Endothelial cell of hepatic sinusoid (primary cell): Measurements from ENCODE around the gene C1QL1.

ENCODE experiments used
- in situ Hi-C: cut with HindIII; loops from 2 replicates; pipeline ENCODE4 v1.10.0; 2017; ENCODE audit warnings: low sequenced_read_pairs

The C1QL1 gene

DNA sequence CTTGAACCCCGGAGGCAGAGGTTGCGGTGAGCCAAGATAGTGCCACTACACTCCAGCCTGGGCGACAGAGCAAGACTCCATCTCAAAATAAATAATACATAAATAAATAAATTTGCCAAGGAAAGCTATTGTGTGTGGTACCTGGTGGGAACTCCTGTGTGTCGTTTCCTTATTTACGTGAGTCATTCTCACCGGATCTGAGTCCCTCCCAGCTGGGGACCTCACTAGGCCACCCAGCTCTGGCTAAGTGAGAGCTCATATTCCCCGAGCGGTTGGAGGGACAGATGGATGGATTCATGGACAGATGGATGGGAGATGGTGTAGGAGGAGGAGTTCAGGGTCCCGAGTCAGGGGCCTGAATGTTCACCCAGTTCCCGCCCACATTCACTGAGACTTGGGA lies 22.9 kb upstream of the C1QL1 start:
- in situ Hi-C loops = no loop called here

DNA sequence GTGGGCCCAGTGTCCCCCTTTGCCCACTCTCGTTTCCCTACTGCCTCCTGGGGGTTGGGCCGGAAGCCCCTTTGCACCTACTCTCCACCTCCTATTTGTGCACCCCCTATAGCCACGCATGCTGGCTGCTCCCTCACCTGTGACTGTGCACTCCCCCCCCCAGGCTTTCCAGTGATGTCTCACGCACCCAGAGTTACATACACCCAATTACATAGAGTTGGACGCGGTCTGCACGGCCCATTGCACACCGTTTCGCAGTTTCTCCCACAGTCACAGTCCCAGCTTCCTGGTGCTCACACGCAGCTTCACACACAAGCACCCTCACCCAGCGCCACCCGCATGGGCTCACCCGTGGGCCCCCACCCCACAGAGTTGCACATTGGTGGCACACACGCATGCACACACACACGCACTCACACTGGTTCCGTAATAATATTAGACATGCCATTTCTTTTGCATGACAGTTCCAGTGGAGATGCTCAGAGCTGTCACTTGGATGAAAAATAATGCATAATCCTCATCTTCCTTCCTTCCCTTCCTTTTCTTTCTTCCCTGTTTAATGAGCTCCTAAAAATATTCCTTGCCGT lies 21.5 kb upstream of the C1QL1 start:
- in situ Hi-C loops = no loop called here

DNA sequence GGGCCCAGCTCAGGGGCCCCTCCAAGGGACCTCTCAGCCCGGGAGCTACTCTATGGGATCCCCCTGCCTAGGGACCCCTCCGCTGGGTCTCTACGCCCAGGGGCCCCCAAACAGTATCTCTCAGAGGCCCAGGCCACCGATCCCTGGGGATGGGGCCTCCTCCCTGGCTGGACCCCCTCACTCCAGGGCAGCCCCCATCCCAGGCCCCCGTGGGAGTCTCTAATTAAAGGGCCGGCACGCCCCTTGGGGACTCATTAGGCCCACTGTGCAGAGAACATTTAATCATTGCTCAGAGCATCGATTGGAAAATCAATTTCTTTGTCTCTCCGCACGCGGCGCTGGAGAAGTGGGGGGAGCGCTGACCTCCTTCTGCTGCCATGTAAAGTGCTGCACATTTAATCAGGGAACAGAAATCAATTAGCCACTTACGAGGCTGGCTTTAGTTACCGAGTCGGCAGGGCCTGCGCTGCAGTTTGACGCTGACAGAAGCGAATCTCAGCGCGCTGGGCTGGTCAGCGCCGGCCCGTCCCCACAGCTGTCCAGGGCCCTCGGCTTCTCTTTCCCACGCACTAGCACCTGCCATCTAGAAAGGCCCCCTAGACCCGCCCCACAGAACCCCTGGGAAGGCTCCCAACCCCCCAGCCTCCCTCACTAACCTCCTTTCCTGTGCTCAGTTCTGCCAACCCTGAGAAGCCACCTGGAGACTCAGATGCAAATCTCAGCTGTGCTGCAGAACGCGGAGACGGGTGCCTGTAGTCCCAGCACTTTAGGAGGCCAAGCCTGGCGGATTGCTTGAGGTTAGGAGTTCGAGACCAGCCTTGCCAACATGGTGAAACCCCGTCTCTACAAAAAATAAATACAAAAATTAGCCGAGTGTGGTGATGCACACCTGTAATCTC lies 20.2 kb upstream of the C1QL1 start:
- in situ Hi-C loops = no loop called here

DNA sequence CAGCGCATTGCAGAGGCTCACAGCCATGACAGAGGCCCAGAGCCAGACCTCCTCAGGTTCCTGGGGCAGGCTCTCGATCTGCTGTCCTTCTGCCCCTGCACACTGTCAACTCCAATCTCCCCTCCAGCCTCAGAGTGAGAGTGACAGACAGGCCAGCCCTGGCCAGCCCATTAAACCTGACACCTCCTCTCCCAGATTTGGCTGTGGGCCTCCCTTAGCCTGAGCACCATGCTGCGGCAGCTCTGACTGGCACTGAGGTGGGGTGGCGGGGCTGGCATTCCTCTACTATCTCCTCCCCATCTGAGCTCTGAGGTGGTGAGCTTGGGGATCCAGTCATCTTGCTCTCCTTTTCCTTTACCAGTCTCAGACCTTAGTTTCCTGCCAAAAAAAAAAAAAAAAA lies 15.5 kb upstream of the C1QL1 start:
- in situ Hi-C loops = no loop called here

DNA sequence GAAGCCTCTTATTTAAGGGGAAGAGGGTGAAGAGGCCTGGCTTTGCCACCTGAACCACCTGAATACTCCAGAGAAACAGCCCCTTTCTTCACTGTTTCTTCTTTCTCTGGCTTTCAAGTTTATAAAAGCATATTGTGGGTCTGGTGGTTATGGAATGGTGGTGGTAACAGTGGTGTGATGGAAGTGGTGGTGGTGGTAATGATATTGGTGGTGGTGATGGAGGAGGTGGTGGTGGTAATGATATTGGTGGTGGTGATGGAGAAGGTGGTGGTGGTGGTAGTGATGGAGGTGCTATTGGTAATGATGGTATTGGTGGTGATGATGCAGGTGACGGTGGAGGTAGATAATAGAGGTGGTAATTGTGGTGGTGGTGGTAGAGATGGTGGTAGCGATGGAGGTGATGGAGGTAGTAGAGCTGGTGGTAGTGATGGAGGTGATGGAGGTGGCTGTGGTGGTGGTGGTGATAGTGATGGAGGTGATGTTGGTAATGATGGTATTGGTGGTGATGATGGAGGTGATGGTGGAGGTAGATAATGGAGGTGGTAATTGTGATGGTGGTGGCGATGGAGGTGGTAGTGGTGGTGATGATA lies 14.1 kb upstream of the C1QL1 start:
- in situ Hi-C loops = no loop called here

DNA sequence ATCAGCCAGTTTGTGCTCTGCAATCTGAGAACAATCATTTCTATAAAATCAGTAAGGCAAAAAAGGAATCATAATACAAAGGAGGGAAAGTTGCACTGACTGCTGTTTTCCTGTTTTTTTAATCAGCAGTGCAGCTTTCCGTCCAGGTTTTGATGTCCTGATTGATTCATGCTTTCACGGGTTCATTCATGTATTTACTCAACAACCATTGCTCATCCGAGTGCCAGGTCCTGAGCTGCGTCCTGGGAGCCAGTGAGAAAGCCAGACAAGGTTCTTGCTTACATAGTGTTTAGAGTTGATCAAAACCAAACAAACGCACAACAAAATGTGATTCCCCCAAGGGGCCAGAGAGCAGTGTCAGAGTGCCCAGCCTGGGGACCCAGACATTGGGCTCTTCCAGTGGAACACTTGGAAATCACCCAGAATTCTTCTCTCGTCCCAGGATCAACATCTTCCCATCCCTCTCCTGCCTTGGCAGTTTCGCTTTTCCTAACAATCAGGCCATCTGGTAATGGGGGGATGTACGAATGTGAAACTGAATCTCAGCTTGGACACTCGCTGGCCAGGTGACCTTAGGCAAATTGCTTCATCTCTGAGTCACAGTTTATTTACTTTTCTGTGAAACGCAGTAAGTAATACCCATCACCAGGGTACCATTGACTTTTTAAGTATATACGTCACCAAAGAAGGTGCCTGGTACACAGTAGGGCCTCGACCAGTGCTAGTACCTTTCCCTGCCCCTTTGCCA lies 13.3 kb upstream of the C1QL1 start:
- in situ Hi-C loops = no loop called here

DNA sequence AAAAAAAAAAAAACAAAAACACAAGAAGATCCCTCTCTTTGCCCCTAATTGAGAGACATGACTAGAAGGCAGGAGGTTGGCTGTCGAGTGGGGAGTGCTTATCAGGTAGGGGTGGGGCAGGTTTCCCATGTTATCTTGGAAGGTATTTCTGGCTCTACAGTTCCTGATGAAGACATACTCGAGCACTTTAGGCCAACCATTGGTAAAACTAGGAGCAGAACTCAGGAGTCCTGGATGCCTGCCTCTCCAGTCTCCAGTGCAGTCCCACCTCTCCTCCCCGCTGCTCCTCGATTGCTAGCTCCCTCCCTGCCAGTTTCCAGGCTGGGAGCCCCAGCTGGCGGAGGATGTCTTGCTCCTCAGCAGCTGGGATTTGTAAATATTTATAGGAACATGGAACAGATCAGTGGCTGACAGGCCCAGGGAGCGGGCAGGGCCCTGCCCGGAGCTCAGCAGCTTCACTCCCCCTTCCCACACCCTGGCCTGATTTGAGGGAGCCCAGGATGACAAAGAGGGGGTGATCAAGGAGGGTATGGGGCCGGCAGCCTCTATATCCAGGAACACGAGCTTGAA lies 11.4 kb upstream of the C1QL1 start:
- in situ Hi-C loops = no loop called here

DNA sequence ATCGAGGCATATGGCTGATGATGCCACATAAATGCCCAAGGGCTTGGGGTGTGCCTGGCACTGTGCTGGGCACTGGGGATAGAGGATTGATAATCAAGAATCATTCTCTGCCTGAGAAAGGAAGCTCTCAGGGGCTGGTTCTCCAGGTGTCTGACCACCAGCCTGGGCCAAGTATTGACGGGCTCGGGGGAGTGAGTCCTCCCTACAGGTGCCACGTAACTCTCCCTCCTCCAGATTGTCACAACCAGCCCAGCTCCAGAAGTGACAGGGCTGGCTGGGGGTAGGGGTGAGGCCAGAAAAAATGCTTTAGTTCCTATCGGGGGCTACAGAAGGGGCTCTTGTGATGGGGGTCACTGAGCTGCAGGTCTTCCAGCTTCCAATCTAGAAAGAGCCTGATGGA lies 10.7 kb upstream of the C1QL1 start:
- in situ Hi-C loops = no loop called here

DNA sequence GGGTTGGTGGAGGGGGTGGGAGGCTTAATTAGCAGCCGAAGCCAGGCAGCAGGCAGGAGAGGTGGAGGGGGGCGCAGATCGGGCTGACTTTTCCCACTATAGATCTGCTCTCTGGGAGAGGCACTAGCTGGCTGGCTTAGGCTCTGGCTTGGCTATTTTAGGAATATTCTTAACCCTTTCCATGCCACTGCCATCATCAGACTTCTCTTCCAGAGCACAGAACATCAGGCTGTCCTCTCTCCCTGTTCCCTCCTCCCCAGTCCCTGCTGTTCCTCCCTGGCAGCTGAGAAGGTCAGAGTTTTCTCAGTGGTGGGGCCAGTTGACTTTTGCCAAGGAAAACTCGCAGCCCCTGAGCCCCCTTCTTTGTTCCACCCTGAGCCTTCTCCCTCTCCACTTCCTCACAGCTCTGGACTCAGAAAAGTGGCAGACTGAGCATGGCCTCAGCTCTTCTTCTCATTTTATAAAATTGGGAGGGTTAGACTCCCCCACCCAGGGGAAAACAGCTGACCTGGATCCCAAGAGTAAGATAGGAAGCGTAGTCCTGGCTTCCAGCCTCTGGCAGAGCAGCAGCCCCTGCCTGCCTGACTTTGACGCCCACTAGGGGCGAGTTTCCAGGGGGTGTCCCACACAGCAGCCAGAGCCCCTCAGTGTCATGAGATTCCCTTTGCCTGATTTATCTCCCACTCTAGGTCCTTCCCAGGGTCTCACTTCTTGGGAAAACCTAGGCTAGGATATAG lies 9.9 kb upstream of the C1QL1 start:
- in situ Hi-C loops = no loop called here

DNA sequence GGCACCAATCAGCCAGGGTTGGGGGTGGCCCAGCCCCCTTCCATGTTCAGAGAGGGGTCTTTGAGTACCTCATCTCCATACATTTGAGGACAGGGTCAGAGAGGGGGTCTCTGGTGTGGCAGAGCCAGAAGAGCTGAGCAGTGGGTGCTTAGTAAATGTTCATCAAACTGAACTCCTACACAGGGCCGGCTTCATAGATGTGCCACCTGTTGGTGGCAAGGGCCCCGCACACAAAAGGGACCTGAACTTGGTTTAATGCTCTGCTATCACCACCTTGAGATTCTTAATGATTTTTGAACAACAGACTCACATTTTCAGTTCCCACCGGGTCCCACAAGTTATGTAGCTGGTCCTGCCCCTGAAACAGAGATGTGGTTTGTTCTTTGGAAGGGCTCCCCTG lies 9.0 kb upstream of the C1QL1 start:
- in situ Hi-C loops = no loop called here

DNA sequence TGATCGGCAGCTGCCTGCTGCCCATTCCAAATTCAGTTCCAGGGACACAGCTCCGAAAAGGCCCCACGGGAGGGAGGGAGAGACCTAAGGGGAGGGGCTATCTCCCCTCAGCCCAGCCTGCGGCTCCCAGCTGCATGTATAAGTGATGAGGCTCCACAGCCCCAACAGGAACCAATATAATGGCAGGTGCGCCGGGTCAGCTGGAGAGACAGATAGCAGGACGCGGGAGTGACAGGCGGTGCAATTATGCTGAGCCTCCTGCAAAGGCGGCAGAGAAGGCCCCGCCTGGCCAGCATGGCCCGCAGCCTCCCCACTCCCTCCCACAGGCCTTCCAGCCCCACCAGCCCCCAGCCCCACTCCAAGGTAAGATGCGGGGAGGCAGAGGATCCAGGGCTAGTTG lies 8.1 kb upstream of the C1QL1 start:
- in situ Hi-C loops = no loop called here

DNA sequence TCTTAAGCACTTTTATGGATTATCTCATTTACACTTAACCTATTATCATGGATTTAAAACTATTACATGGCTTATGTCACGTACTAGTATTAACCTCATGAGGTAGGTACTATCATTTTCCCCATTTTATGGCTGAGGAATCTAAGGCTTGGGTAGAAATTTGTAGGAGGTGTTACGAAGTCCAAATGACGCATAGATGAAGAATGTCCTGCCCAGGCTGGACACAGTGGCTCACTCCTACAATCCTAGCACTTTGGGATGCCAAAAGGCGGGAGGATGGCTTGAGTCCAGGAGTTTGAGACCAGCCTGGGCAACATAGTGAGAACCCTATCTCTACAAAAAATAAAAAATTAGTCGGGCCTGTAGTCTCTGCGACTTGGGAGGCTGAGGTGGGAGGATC lies 4.8 kb upstream of the C1QL1 start:
- in situ Hi-C loops = no loop called here

DNA sequence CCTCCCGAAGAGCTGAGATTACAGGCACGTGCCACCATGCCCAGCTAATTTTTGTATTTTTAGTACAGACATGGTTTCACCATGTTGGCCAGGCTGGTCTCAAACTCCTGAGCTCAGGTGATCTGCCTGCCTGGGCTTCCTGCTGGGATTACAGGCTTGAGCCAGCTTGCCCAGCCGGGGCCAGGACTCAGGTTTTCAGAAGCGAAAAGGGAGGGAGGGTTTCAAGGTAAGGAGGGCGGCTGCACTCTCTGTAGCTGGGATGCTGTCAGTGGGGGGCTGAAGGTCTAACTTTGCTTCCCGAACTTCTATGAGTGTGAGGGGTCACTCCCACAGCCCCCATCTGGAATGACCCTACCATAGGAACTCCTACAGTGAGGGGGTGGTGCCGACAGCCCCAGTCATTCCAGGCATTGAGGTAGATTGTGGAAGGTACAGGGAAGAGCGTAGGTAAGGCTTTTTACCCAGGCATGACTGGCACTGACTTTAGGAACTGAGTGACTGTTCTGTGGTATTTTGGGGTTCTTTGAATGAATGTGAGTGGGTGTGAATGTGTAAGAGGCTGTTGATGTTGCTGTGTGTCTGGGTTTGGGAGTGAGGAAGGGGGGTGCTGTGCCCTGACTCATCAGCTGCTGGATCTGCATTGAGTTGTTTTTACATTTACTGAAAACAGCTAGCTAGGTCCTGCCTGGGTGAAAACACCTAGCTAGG lies 3.8 kb upstream of the C1QL1 start:
- in situ Hi-C loops = no loop called here

DNA sequence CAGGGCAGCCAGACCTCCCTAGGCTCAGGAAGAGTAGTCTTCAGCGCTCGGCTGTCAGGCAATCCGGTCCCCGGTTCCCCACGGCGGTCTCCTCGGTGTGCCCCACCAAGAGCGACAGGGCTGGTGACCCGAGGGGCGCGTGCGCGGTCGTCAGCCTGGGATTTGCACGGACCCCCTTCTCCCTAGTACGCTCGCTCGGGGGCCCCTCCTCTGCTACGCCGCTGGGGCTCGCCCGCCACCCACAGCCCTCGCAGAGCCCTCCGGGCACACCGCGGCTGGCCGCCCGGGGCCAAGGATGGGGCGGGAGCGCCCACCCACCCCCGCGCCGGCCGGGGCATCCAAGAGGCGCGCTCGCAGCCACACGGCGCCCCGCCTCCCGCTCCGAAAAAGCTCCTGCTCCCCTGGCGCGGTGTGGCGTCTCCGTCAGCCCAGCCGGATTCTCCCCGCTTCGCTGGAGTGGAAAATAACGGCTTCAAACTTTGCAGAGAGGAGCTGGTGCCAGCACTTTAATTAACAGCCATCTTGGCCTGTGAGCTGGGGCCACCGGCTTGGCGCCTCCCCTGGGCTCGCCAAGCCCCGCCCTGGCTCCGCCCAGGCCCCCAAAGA lies 2.1 kb upstream of the C1QL1 start:
- in situ Hi-C loops = no loop called here

DNA sequence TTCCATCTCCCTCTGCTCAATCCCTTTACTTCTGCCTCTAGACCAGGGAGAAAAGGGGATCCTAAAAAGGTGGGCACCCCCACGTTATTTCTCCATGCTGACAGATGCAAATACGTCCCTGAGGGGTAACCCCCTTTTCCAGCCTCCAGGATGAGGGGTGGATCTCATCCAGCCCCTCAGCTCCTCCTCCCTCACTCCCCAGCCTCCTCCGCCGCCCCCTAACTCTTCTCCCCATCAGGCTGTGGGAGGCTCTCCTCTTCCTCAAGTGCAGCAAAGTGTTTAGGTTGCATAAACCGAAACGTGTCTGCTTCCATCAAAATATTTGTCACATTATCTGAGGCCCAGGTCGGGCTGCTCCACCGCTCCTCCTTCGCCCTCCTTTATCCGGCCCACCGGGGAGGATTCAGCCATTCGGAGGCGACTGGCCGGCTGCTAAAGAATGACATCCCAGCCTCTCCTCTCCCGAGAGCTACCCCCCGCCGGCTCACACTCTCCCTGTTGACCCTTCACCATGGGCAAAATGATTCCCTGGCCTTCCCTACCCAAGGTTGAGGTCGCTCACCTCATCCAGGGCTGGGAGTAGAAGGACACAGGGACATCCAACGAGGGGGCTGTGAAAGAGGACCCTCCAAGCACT lies 1.2 kb upstream of the C1QL1 start:
- in situ Hi-C loops = no loop called here

DNA sequence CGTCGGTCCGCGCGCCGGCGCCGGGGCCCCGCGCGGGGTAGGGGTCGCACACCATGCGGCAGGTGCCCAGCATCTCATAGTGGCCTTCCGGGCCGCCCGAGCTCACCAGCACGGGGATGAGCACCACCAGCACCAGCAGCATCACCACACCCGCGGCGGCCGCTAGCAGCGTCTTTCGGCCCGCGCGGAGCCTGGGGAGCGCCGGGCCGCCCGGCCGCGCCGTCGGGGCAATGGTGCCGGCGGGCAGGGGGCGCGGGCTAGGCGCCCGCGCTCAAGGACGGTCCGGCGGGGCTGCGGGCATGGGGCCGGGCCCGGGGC lies 237 bp downstream of the C1QL1 start:
- in situ Hi-C loops = no loop called here

DNA sequence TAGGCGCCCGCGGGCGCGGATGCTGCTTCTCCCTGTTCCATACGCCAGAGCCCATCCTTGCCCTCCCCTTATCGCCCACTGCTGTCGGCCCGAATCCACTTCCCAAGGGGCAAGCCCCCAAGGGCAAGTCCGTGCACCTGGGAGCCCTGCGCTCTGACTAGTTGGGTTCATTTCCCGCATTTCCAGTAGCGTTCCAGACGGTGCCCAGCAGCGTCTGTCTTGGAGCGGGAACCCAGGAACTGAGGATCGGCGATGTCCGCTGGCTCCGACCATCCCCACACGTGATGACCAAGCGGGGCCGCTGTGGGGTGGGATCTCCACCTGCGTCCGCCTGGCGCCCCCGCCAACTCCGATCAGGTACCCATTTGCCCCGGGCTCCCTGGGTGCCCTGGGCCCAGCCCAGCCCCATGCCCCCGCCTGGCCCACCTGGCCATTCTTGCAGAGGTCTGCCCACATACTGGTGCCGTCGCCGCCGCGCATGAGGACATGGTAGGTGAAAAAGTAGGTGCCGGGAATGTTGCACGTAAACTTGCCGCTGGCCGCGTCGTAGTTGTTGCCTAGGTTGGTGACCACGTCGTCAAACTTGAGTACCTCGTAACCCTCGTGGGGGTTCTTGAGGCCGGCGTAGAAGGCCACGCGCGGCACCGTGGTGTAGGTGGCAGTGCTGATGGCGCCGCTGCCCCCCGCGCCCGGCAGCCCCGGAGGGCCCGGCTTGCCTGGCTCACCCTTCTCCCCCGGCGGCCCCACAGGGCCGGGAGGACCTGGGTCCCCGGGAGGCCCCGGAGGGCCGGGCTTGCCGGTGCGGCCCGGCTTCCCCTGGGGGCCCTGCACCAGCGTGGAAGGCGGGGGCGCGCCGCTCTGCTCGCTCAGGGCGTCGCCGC lies 837 bp downstream of the C1QL1 start:
- in situ Hi-C loops = no loop called here

DNA sequence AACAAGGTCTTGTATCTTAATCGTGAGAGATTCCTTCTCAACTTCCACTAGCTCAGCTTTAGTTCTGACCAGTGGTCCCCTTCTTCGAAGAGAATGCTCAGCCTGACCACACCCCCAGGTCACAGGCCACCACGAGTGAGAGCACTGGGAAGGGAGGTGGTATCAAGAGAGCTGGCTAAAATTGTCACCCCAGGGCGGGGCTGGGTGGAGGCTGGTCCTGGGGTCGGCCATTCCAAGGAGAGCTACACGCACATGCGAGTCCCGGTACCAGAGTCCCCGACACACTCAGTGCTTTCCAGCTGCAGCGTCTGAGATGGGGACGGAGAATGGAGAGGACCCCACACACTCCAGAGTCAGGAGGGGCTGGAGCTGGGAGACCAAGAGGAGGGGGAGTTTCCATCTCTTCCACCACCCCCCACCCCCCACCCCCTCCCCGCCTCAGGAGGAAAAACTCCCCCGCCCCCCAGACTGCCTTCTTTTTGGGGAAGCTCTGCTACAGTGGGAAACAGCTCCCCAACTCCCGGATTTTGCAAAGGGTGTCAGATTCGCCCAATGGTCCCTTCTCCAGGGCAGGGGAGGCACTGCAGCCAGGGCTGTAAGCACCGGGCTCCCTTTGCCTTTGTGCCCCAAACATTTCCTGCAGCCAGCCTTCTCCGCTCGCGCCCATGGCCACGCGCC lies 1.6 kb downstream of the C1QL1 start:
- in situ Hi-C loops = no loop called here
